GM18505 (cell line): ENCODE results near the gene EGLN1.

Experiments
- ATAC-seq: cut with Tn5 transposase; IDR thresholded peaks from one replicate; pipeline ENCODE4 v1.9.1; 2021; ENCODE audit not compliant: unreplicated experiment
- POLR2A ChIP-seq: IDR thresholded peaks from 4 replicates; pipeline ENCODE4 v1.6.1; 2011; ENCODE audit warnings: borderline replicate concordance; ENCODE audit not compliant: insufficient read depth, insufficient read length; ENCODE audit errors: extremely low read depth

The EGLN1 gene

GRCh38 chr1:231428377-231428776 is 6.3 kb upstream of the EGLN1 start:
- no peak for TF ChIP-seq POLR2A
- no peak for ATAC-seq

- TF ChIP-seq POLR2A = no peak
- no peak for ATAC-seq
Observed at GRCh38 chr1:231424950-231425805, 3.1 kb upstream of the EGLN1 start.

GRCh38 chr1:231423648-231424047 is 1.6 kb upstream of the EGLN1 start:
- ATAC-seq = no peak
- TF ChIP-seq POLR2A = no peak

- ATAC-seq = no peak
- no peak for TF ChIP-seq POLR2A
Observed at GRCh38 chr1:231422798-231423309, 767 bp upstream of the EGLN1 start.

GRCh38 chr1:231421546-231421970 is 529 bp downstream of the EGLN1 start:
- TF ChIP-seq POLR2A = no peak
- ATAC-seq = peak; percentile 36

GRCh38 chr1:231420959-231421545 is 1.0 kb downstream of the EGLN1 start:
- peak; percentile 14 for TF ChIP-seq POLR2A
- ATAC-seq = peak; percentile 5

- TF ChIP-seq POLR2A = no peak
- ATAC-seq = no peak
Observed at GRCh38 chr1:231420299-231420958, 1.7 kb downstream of the EGLN1 start.

- ATAC-seq = no peak
- no peak for TF ChIP-seq POLR2A
Observed at GRCh38 chr1:231419738-231420298, 2.3 kb downstream of the EGLN1 start.

- TF ChIP-seq POLR2A = no peak
Observed at GRCh38 chr1:231419147-231419546, 2.9 kb downstream of the EGLN1 start.

GRCh38 chr1:231418741-231419107 is 3.4 kb downstream of the EGLN1 start:
- TF ChIP-seq POLR2A = no peak
- ATAC-seq = no peak

More at GRCh38 chr1:231419147-231419546, 2.9 kb downstream of the EGLN1 start:
- no peak for ATAC-seq

- ATAC-seq = no peak
- no peak for TF ChIP-seq POLR2A
Observed at GRCh38 chr1:231418101-231418740, 3.9 kb downstream of the EGLN1 start.

GRCh38 chr1:231417513-231417912 is 4.6 kb downstream of the EGLN1 start:
- no peak for ATAC-seq
- no peak for TF ChIP-seq POLR2A

- TF ChIP-seq POLR2A = no peak
- ATAC-seq = no peak
Observed at GRCh38 chr1:231416901-231417300, 5.2 kb downstream of the EGLN1 start.

- no peak for ATAC-seq
- no peak for TF ChIP-seq POLR2A
Observed at GRCh38 chr1:231415018-231415583, 7.0 kb downstream of the EGLN1 start.
